ENCODE measurements around the gene GTF2A1L.

DNA sequence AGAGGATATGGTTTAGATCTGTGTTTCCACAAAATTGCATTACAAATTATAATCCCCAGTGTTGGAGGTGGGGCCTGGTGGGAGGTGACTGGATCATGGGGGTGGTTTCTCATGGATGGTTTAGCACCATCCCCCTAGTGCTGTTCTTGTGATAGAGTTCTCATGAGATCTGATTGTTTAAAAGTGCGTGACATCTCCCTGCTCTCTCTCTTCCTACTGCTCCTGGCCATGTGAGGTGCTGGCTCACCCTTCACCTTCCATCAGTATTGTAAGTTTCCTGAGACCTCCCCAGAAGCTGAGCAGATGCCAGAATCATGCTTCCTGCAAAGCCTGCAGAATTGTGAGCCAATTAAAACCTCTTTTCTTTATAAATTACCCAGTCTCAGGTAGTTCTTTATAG, 104.7 kb downstream of the GTF2A1L start:
- no peak for TF ChIP-seq EZH2 (IDR thresholded peaks at IDR 0.05; ENCODE audit: borderline replicate concordance)
- TF ChIP-seq, protein P1, sequence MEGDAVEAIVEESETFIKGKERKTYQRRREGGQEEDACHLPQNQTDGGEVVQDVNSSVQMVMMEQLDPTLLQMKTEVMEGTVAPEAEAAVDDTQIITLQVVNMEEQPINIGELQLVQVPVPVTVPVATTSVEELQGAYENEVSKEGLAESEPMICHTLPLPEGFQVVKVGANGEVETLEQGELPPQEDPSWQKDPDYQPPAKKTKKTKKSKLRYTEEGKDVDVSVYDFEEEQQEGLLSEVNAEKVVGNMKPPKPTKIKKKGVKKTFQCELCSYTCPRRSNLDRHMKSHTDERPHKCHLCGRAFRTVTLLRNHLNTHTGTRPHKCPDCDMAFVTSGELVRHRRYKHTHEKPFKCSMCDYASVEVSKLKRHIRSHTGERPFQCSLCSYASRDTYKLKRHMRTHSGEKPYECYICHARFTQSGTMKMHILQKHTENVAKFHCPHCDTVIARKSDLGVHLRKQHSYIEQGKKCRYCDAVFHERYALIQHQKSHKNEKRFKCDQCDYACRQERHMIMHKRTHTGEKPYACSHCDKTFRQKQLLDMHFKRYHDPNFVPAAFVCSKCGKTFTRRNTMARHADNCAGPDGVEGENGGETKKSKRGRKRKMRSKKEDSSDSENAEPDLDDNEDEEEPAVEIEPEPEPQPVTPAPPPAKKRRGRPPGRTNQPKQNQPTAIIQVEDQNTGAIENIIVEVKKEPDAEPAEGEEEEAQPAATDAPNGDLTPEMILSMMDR (IDR thresholded peaks at IDR 0.05; ENCODE audit: poor library complexity): no peak
- TF ChIP-seq EZH2phosphoT487 (IDR thresholded peaks at IDR 0.05; ENCODE audit: low read depth, severe bottlenecking, unreplicated experiment): no peak
